ENCODE results near the gene GFOD2.

GFOD2 gene

GRCh38 chr16:67729636-67730248, 10.6 kb upstream of the GFOD2 start:
- peaks cover 23% of the 10 kb centered on the region for H3K36me3 ChIP-seq (replicated peaks; ENCODE audit: low read depth, low read length)
- H2AFZ ChIP-seq (ENCODE audit: low read depth, low read length): no peak overlapping the region
- H3K9ac ChIP-seq (ENCODE audit: low read length): no peak overlapping the region
- no peaks in the 10 kb centered on the region for H3K4me1 ChIP-seq (ENCODE audit: low read length)
- no peak overlapping the region for H3K27ac ChIP-seq (ENCODE audit: low read length)
- TF ChIP-seq CTCF (IDR thresholded peaks at IDR 0.05; ENCODE audit: low read depth, low read length): no peak
- no peak for TF ChIP-seq EZH2phosphoT487 (IDR thresholded peaks at IDR 0.05; ENCODE audit: low read depth)
- H3K79me2 ChIP-seq (ENCODE audit: low read length): no peaks in the 10 kb centered on the region
- no peak overlapping the region for H3K4me2 ChIP-seq (ENCODE audit: low read length)
- H3K9me3 ChIP-seq (ENCODE audit: insufficient read depth, low read length): no peaks in the 10 kb centered on the region
- no peaks in the 10 kb centered on the region for H3K27me3 ChIP-seq (ENCODE audit: low read depth, low read length)
- H4K20me1 ChIP-seq (ENCODE audit: insufficient read depth, low read length): no peaks in the 10 kb centered on the region
- no peak overlapping the region for H3K4me3 ChIP-seq (ENCODE audit: low read length)

GRCh38 chr16:67727521-67728485, 8.7 kb upstream of the GFOD2 start:
- Histone ChIP-seq H3K36me3 (replicated peaks; ENCODE audit: low read depth, low read length) (peaks cover 19% of the 10 kb centered on the region), H3K9me3 (ENCODE audit: insufficient read depth, low read length) (no peaks in the 10 kb centered on the region), H4K20me1 (ENCODE audit: insufficient read depth, low read length) (no peaks in the 10 kb centered on the region), H2AFZ (ENCODE audit: low read depth, low read length) (no peak overlapping the region), H3K9ac (ENCODE audit: low read length) (no peak overlapping the region), H3K4me2 (ENCODE audit: low read length) (no peak overlapping the region), H3K4me1 (ENCODE audit: low read length) (no peaks in the 10 kb centered on the region), H3K79me2 (ENCODE audit: low read length) (no peaks in the 10 kb centered on the region), H3K27me3 (ENCODE audit: low read depth, low read length) (no peaks in the 10 kb centered on the region), H3K27ac (ENCODE audit: low read length) (no peak overlapping the region), H3K4me3 (ENCODE audit: low read length) (no peak overlapping the region)
- TF ChIP-seq EZH2phosphoT487 (IDR thresholded peaks at IDR 0.05; ENCODE audit: low read depth) (no peak), CTCF (IDR thresholded peaks at IDR 0.05; ENCODE audit: low read depth, low read length) (no peak)

GRCh38 chr16:67726106-67727034, 7.3 kb upstream of the GFOD2 start:
- Histone ChIP-seq H4K20me1 (ENCODE audit: insufficient read depth, low read length) (no peaks in the 10 kb centered on the region), H3K4me3 (ENCODE audit: low read length) (no peak overlapping the region), H2AFZ (ENCODE audit: low read depth, low read length) (no peak overlapping the region), H3K27me3 (ENCODE audit: low read depth, low read length) (no peaks in the 10 kb centered on the region), H3K4me2 (ENCODE audit: low read length) (no peak overlapping the region), H3K4me1 (ENCODE audit: low read length) (no peaks in the 10 kb centered on the region), H3K9ac (ENCODE audit: low read length) (no peak overlapping the region), H3K36me3 (replicated peaks; ENCODE audit: low read depth, low read length) (peaks cover 16% of the 10 kb centered on the region), H3K79me2 (ENCODE audit: low read length) (no peaks in the 10 kb centered on the region), H3K27ac (ENCODE audit: low read length) (no peak overlapping the region), H3K9me3 (ENCODE audit: insufficient read depth, low read length) (no peaks in the 10 kb centered on the region)
- TF ChIP-seq EZH2phosphoT487 (IDR thresholded peaks at IDR 0.05; ENCODE audit: low read depth) (no peak), CTCF (IDR thresholded peaks at IDR 0.05; ENCODE audit: low read depth, low read length) (no peak)

Measured in OCI-LY3 (cell line).